AG04450 (cell line): ENCODE results near the gene CHAT. TPM values are rescaled to one million over a fixed set of nuclear protein-coding genes. Genes with fewer than 3 reads are reported as not detected.

Experiments
- CTCF ChIA-PET: fragments of 300-600, 350-600 bp; formaldehyde crosslinking; extraction: SDS; loops from one replicate; lab custom pipeline; 2022; ENCODE audit warnings: antibody characterized with exemption, inconsistent platforms; lab: Charles Lee
- POLR2A ChIA-PET: fragments of 350-600 bp; formaldehyde crosslinking; extraction: SDS; loops from one replicate; lab custom pipeline; 2021; ENCODE audit warnings: antibody characterized with exemption, inconsistent platforms; lab: Yijun Ruan, JAX
- DNase-seq: peaks from one replicate; pipeline ENCODE4 v3.0.0-alpha.2; 2011; ENCODE audit warnings: low read depth, low spot score
- H3K27ac ChIP-seq: one replicate; pipeline ENCODE4 v1.5.1; 2012; ENCODE audit warnings: low read depth, low read length, control low read depth
- H3K27me3 ChIP-seq: one replicate; pipeline ENCODE4 v1.6.0; 2012; ENCODE audit warnings: low read length; ENCODE audit not compliant: control insufficient read depth, insufficient read depth
- H3K4me3 ChIP-seq: 2 replicates; pipeline ENCODE4 v1.5.1; 2011; ENCODE audit warnings: mild to moderate bottlenecking, low read depth, low read length, control low read depth
- H3K9me3 ChIP-seq: 2 replicates; pipeline ENCODE4 v1.5.1; 2012; ENCODE audit warnings: low read length; ENCODE audit not compliant: control insufficient read depth, insufficient read depth
- polyA plus RNA-seq: library from polyadenylated mRNA; depleted of rRNA; stranded (reverse); fragments of >200 nt; gene quantifications from 2 replicates; pipeline ENCODE4 v1.2.3, GENCODE V29; 2011
- TF ChIP-seq, protein P1 (sequence below): IDR thresholded peaks from 2 replicates; pipeline ENCODE4 v1.5.1; 2011; ENCODE audit warnings: low read depth, low read length, control low read depth, inconsistent platforms

CHAT gene
- polyA plus RNA-seq, 1 experiment = not detected

GRCh38 chr10:49609006-49609282, 4.9 kb upstream of the CHAT start:
- DNase-seq = no peak
- POLR2A ChIA-PET = no interaction called here
- H3K27ac ChIP-seq = no peak overlapping the region
- H3K9me3 ChIP-seq = peaks cover 14% of the 10 kb centered on the region; the same call in 1 of the 2 replicates
- CTCF ChIA-PET = no interaction called here
- TF ChIP-seq, protein P1, sequence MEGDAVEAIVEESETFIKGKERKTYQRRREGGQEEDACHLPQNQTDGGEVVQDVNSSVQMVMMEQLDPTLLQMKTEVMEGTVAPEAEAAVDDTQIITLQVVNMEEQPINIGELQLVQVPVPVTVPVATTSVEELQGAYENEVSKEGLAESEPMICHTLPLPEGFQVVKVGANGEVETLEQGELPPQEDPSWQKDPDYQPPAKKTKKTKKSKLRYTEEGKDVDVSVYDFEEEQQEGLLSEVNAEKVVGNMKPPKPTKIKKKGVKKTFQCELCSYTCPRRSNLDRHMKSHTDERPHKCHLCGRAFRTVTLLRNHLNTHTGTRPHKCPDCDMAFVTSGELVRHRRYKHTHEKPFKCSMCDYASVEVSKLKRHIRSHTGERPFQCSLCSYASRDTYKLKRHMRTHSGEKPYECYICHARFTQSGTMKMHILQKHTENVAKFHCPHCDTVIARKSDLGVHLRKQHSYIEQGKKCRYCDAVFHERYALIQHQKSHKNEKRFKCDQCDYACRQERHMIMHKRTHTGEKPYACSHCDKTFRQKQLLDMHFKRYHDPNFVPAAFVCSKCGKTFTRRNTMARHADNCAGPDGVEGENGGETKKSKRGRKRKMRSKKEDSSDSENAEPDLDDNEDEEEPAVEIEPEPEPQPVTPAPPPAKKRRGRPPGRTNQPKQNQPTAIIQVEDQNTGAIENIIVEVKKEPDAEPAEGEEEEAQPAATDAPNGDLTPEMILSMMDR = no peak
- H3K4me3 ChIP-seq = no peak overlapping the region
- H3K27me3 ChIP-seq = peaks cover 64% of the 10 kb centered on the region

DNA sequence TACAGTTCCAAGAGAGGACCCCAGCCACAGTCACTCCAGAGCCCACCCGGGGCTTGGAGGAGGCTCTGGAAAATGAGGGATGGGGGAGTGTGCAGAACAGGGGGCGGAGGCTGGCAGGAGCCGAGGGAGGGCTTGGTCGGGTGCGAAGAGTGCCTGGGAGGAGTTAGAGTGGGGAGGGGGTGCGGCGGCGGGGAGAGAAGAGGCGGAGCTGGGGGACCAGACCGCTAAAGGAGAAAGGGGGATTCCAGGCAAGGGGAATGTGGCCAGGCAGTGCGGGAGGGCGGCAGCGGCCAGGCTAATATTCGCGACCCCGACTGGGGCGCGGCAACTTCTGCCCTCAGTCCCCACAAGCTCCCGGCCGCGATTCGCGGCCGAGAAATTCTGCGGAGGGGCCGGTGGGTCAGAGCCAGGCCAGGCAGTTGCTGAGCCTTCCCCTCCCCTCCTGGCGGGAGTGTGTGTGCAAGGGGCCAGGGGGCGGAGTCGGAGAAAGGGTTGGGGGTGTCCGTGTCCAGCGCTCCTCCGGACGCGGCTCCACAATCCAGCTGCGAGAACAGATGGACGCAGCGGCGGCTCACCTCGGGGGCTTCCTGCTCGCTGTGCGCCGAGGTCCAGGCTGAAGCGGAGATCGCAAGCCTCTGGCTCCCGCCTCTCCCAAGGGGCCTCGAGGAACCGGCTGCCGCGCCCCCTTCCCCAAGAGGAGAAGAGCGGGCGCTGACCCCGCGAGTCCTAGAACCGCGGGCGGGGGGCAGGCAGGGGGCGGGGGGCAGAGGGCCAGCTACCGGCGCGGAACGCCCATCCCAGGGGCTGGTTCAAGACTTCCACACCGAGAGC, 4.3 kb upstream of the CHAT start:
- DNase-seq = no peak
- H3K4me3 ChIP-seq = no peak overlapping the region
- ChIA-PET CTCF (no interaction called here), POLR2A (no interaction called here)
- TF ChIP-seq, protein P1 = no peak
- peaks cover 14% of the 10 kb centered on the region; the same call in 1 of the 2 replicates for H3K9me3 ChIP-seq
- H3K27me3 ChIP-seq = peaks cover 68% of the 10 kb centered on the region
- no peak overlapping the region for H3K27ac ChIP-seq

- H3K9me3 ChIP-seq = peaks cover 14% of the 10 kb centered on the region; the same call in 1 of the 2 replicates
- POLR2A ChIA-PET = no interaction called here
- peaks cover 73% of the 10 kb centered on the region for H3K27me3 ChIP-seq
- TF ChIP-seq, protein P1 = no peak
- H3K4me3 ChIP-seq = no peak within 1 kb of the TSS
- CTCF ChIA-PET = no interaction called here
- DNase-seq = no peak
- H3K27ac ChIP-seq = no peak within 1 kb of the TSS
Observed at GRCh38 chr10:49610114-49610457, 3.8 kb upstream of the CHAT start, which contains the start of gene SLC18A3. TSS of gene SLC18A3 (plus strand) at chr10:49610310. CDS start at chr10:49610741, 431 bp downstream.

DNA sequence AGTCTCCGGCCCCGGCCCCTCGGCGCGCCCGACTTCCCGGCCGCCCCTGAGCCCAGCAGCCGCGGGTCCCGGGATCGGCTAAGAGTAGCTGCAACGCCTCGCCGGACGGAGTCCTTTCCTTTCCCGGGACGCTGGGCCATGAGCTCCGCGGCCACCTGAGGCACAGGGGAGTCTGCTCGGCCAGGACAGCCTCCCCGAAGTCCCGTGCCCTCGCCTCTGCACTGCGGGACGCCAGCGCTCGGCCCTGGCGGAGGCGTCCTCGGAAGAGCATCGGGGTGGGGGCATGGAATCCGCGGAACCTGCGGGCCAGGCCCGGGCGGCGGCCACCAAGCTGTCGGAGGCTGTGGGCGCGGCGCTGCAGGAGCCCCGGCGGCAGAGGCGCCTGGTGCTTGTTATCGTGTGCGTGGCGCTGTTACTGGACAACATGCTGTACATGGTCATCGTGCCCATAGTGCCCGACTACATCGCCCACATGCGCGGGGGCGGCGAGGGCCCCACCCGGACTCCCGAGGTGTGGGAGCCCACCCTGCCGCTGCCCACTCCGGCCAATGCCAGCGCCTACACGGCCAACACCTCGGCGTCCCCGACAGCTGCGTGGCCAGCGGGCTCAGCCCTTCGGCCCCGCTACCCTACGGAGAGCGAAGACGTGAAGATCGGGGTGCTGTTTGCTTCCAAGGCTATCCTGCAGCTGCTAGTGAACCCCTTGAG, 3.2 kb upstream of the CHAT start:
- no peak for DNase-seq
- TF ChIP-seq, protein P1 = no peak
- ChIA-PET CTCF (interaction anchor here (0.8 kb wide), 1 partner anchor 16 kb away, joined by 3 read pairs; no protein-coding TSS in a partner anchor), POLR2A (no interaction called here)
- Histone ChIP-seq H3K27me3 (peaks cover 73% of the 10 kb centered on the region), H3K9me3 (peaks cover 14% of the 10 kb centered on the region; the same call in 1 of the 2 replicates), H3K27ac (no peak overlapping the region), H3K4me3 (no peak overlapping the region)
